ENCODE results near the gene PTTG2.

- no peak for TF ChIP-seq POLR2AphosphoS5 (IDR thresholded peaks at IDR 0.05; ENCODE audit: low read depth, low read length)
- TF ChIP-seq ZNF160 (CRISPR knock-in tag; IDR thresholded peaks at IDR 0.05), result no peak
- TF ChIP-seq NPAS2 (CRISPR knock-in tag; IDR thresholded peaks at IDR 0.05; ENCODE audit: borderline replicate concordance), result no peak
- no peak for TF ChIP-seq HDAC2 (CRISPR knock-in tag; IDR thresholded peaks at IDR 0.05)
- no peak for TF ChIP-seq TP53 (CRISPR knock-in tag; conservative IDR thresholded peaks at IDR 0.05)
- no peak for TF ChIP-seq ZNF740 (CRISPR knock-in tag; IDR thresholded peaks at IDR 0.05)
- no peak for TF ChIP-seq MYNN (CRISPR knock-in tag; IDR thresholded peaks at IDR 0.05; ENCODE audit: low read depth)
Observed at GRCh38 chr4:37989398-37990260, 29.4 kb downstream of the PTTG2 start.

All from HepG2 (cell line).